Smooth muscle cell (in vitro differentiated cells): Measurements from ENCODE around the gene SLC9A1. TPM values are rescaled to one million over a fixed set of nuclear protein-coding genes. Genes with fewer than 3 reads are reported as not detected.

Source experiments
- DNase-seq: peaks from one replicate; lab custom pipeline; 2025; ENCODE audit not compliant: unreplicated experiment; lab: John Stamatoyannopoulos, UW
- H2AFZ ChIP-seq: fragments of 200-600 bp; sonication (generic); 2 replicates; pipeline ENCODE4 v1.6.0; 2016; ENCODE audit warnings: antibody characterized with exemption, low read depth, mild to moderate bottlenecking
- H3F3A ChIP-seq: fragments of 200-600 bp; sonication (generic); 2 replicates; pipeline ENCODE4 v1.6.0; 2017; ENCODE audit warnings: antibody characterized with exemption, low read depth
- H3K27ac ChIP-seq: fragments of 200-600 bp; sonication (generic); 2 replicates; pipeline ENCODE4 v1.5.1; 2016; ENCODE audit warnings: low read depth, mild to moderate bottlenecking
- H3K27me3 ChIP-seq: fragments of 200-600 bp; sonication (generic); 2 replicates; pipeline ENCODE4 v1.6.1; 2016; ENCODE audit warnings: low read depth, mild to moderate bottlenecking
- H3K36me3 ChIP-seq: fragments of 200-600 bp; sonication (generic); 2 replicates; pipeline ENCODE4 v1.5.1; 2016; ENCODE audit warnings: low read depth
- H3K4me1 ChIP-seq: fragments of 200-600 bp; sonication (generic); 2 replicates; pipeline ENCODE4 v1.5.1; 2016; ENCODE audit warnings: low read depth
- H3K4me2 ChIP-seq: fragments of 200-600 bp; sonication (generic); 2 replicates; pipeline ENCODE4 v1.6.0; 2016; ENCODE audit warnings: mild to moderate bottlenecking
- H3K4me3 ChIP-seq: fragments of 200-600 bp; sonication (generic); 2 replicates; pipeline ENCODE4 v1.5.1; 2016; ENCODE audit warnings: mild to moderate bottlenecking
- H3K79me2 ChIP-seq: fragments of 200-600 bp; sonication (generic); 2 replicates; pipeline ENCODE4 v1.6.0; 2016; ENCODE audit warnings: low read depth, mild to moderate bottlenecking
- H3K9ac ChIP-seq: fragments of 200-600 bp; sonication (generic); 2 replicates; pipeline ENCODE4 v1.6.0; 2016; ENCODE audit warnings: low read depth
- H3K9me3 ChIP-seq: fragments of 200-600 bp; sonication (generic); replicated peaks from 2 replicates; pipeline ENCODE4 v1.5.1; 2016; ENCODE audit warnings: low read depth
- H4K20me1 ChIP-seq: fragments of 200-600 bp; sonication (generic); 2 replicates; pipeline ENCODE4 v1.6.0; 2016; ENCODE audit warnings: low read depth
- WGBS: methylation state at CpG from one replicate; pipeline ENCODE4 v1.1.7; 2016; ENCODE audit warnings: low lambda C conversion rate; 5-methylcytosine and 5-hydroxymethylcytosine counted together
- polyA plus RNA-seq: library from polyadenylated mRNA; unstranded; fragments of >200 nt; fragmentation: Nextera tagmentation; extraction: Ambion mirVana; gene quantifications from 2 replicates; pipeline ENCODE4 v1.2.1, GENCODE V29; 2016
- total RNA-seq: library from RNA; depleted of rRNA; stranded (reverse); fragments of >200 nt; gene quantifications from 2 replicates; pipeline ENCODE4 v1.2.3, GENCODE V29; 2014
- TF ChIP-seq, protein P1 (sequence below): fragments of 200-600 bp; sonication (generic); IDR thresholded peaks from 2 replicates; pipeline ENCODE4 v1.5.1; 2017; ENCODE audit warnings: borderline replicate concordance, mild to moderate bottlenecking, antibody characterized with exemption; ENCODE audit not compliant: insufficient read depth, poor library complexity, severe bottlenecking

Gene SLC9A1
- total RNA-seq: 16.5 and 20.7 TPM in 2 replicates
- 37.4 and 59.5 TPM in 2 replicates for polyA plus RNA-seq

DNA sequence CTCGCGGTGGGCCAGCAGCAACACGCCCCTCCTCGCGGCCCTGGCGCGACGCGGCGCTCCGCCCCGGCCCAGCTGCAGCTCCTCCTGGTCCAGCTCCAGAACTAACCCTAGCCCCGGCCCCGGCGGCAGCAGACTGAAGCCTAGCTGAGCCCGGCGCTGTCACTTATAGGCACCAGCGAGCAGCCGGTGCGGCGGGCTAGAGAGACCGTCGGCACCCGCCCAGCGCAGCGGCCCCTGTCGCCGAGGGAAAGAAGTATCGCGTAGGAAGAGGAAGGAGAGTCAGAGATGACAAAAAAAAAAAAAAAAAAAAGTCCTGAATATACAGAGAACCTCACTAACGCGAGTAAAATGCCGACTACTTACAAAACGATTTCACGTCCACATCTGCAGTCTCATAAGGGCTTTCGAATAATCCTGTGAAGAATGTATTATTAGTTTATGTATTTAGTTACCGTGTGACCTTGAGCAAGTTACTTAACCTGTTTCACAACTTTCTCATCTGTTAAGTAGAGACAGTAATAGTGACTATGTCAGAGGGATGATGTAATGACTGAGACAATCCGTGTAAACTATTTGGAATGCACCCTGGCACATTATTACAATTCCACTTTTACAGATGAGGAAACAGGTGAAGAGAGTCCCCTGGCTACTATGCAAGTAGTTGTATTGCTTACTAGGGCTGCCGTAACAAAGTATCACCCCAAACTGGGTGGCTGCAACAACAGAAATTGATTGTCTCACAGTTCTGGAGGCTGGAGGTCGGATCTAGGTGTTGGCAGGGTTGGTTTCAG, at the start of gene SLC9A1:
SLC9A1 (minus strand) TSS at position 135 of the 791 bp plus-strand sequence. CDS start 791 bp downstream, outside the sequence.
- peak; percentile 90 for DNase-seq
- Histone ChIP-seq H4K20me1 (peaks cover 42% of the 10 kb centered on the region), H3K79me2 (peaks cover 45% of the 10 kb centered on the region), H3K4me2 (peak within 1 kb of the TSS; percentile 95), H3K36me3 (no peaks in the 10 kb centered on the region), H3K27me3 (no peaks in the 10 kb centered on the region), H3F3A (no peaks in the 10 kb centered on the region), H3K4me1 (peaks cover 15% of the 10 kb centered on the region), H2AFZ (peak within 1 kb of the TSS; percentile 42), H3K9me3 (no peaks in the 10 kb centered on the region), H3K27ac (peak within 1 kb of the TSS; percentile 81), H3K9ac (peak within 1 kb of the TSS; percentile 85), H3K4me3 (peak within 1 kb of the TSS; percentile 57)
- 7% methylated on average over 31 of the region's 40 CpGs for WGBS
- TF ChIP-seq, protein P1, sequence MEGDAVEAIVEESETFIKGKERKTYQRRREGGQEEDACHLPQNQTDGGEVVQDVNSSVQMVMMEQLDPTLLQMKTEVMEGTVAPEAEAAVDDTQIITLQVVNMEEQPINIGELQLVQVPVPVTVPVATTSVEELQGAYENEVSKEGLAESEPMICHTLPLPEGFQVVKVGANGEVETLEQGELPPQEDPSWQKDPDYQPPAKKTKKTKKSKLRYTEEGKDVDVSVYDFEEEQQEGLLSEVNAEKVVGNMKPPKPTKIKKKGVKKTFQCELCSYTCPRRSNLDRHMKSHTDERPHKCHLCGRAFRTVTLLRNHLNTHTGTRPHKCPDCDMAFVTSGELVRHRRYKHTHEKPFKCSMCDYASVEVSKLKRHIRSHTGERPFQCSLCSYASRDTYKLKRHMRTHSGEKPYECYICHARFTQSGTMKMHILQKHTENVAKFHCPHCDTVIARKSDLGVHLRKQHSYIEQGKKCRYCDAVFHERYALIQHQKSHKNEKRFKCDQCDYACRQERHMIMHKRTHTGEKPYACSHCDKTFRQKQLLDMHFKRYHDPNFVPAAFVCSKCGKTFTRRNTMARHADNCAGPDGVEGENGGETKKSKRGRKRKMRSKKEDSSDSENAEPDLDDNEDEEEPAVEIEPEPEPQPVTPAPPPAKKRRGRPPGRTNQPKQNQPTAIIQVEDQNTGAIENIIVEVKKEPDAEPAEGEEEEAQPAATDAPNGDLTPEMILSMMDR: peak; percentile 71

DNA sequence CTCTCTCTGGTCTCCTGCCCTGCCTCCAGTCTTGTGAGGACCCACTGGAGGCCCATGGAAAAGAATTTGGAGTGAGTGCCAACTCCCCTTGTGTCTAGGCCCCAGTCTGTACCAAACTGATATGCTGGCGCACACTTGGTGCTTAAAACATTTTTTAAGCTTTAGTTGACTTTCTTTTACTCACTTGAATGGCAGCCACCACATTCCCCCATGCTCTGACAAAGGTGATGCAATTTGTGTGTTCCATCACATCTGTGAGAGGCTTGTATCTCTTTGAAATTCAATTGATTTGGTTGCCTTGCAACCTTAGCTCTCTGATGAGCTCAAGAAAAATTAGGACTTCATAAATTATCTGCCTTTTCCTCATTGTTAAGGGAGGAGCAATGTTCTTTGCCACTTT, 49.0 kb upstream of the SLC9A1 start:
- no peak overlapping the region for H3K4me3 ChIP-seq
- no peaks in the 10 kb centered on the region for H3K9me3 ChIP-seq
- no peak overlapping the region for H2AFZ ChIP-seq
- no peak for DNase-seq
- 96% methylated on average over 1 of the region's 1 CpG for WGBS
- TF ChIP-seq, protein P1: no peak
- no peak overlapping the region for H3K27ac ChIP-seq
- no peak overlapping the region for H3K4me2 ChIP-seq
- no peaks in the 10 kb centered on the region for H3K4me1 ChIP-seq
- no peaks in the 10 kb centered on the region for H3K36me3 ChIP-seq
- H3F3A ChIP-seq: no peaks in the 10 kb centered on the region
- H4K20me1 ChIP-seq: no peaks in the 10 kb centered on the region
- H3K9ac ChIP-seq: no peak overlapping the region
- no peaks in the 10 kb centered on the region for H3K27me3 ChIP-seq
- no peaks in the 10 kb centered on the region for H3K79me2 ChIP-seq

DNA sequence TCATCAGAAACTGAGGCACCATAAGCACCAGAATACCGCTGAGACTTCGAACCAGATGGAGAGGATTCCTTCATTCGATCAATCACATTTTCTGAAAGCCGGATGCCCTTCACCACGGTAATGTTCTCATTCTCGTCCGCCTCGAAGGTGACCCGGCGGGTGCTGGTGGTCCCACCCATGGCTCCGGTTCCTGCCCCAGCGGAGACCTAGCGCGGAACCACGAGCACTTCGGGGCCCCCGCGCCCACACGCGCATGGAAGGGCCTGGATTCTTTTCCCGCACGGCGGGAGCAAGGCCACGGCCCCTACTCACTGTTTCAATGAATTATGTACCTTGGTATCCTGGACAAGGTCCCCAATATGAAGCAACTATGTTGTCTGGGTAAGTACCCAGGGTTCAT, 46.4 kb upstream of the SLC9A1 start:
- no peak overlapping the region for H2AFZ ChIP-seq
- no peak overlapping the region for H3K4me2 ChIP-seq
- no peaks in the 10 kb centered on the region for H3F3A ChIP-seq
- 94% methylated on average over 24 of the region's 24 CpGs for WGBS
- H3K9ac ChIP-seq: no peak overlapping the region
- H3K4me1 ChIP-seq: no peaks in the 10 kb centered on the region
- no peaks in the 10 kb centered on the region for H3K36me3 ChIP-seq
- no peak overlapping the region for H3K4me3 ChIP-seq
- no peak for DNase-seq
- no peaks in the 10 kb centered on the region for H3K9me3 ChIP-seq
- no peak overlapping the region for H3K27ac ChIP-seq
- no peaks in the 10 kb centered on the region for H4K20me1 ChIP-seq
- H3K27me3 ChIP-seq: no peaks in the 10 kb centered on the region
- TF ChIP-seq, protein P1: no peak
- H3K79me2 ChIP-seq: no peaks in the 10 kb centered on the region
